NAMALWA (cell line): ENCODE measurements around the gene PPP1CC.
A peak's percentile ranks its signal among the peaks of the same experiment; 100 is the strongest.
"Not testable (repeated sequence)": the region's sequence is repeated elsewhere in the genome, so short reads cannot be mapped to it uniquely, and the experiment has no call there.

Experiments used
- DNase-seq: peaks from one replicate; pipeline ENCODE4 v3.0.0-alpha.2; 2015; ENCODE audit warnings: low spot score

The PPP1CC gene

DNA sequence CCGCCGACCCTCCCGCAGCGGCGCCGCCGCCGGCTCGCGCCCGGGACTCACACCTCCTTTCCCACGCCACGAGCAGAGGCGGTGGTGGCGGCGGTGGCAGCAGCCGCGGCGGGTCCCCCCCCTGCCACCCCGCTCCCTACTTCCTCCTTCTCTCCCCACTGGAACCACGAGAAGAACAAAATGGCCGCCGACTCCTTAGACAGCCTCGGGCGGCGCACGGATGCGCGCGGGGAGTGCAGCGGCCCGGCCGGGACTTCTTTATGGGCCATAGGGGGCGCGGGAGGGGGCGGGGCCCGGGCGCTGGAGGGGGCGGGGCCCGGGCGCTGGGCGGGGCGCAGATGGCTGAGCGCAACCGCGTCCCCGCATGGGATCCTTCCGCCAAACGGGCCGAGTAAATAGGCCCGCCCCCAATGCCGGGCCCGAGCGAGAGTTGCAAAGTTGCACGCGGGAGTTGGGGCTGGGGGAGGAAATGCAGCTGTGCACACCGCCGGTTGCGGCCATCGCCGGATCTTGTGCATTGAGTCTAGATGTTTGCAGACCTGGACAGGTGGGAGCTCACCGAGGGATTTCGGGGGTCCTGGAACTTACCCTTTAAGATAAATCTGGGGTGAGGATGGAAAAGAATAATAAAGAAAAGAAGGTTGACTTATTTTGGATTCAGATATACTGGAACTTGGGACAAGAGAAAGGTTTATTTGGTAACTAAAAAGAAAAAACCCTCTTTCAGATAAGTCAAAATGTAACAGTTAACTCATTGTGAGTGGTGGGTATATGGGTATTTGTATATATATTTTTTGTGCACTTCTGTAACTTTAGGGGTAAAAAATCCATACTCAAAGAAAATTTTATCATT, at the start of gene PPP1CC:
Gene PPP1CC (minus strand): TSS at position 174 of the 853 bp plus-strand sequence. CDS start 184 bp downstream, outside the sequence.
- peak; percentile 96 for DNase-seq

DNA sequence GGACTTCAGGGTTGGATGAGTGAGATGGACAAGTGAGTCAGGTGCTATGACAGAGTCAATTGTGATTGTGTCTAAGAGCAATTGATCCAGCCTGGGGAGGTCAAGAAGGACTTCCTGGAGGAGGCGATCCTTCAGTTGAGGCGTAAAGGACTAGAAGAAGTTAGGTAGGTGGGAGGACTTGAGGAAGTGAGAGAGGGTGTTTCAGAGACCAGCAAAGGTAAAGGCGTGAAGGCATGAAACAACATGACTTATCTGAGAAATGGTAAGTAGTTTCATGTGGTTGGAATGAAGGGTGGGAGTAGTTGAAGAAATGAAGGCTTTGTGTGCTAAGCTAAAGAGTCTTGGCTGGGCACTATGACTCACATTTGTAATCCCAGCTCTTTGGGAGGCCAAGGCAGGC, 48.9 kb upstream of the PPP1CC start:
- DNase-seq = no peak

DNA sequence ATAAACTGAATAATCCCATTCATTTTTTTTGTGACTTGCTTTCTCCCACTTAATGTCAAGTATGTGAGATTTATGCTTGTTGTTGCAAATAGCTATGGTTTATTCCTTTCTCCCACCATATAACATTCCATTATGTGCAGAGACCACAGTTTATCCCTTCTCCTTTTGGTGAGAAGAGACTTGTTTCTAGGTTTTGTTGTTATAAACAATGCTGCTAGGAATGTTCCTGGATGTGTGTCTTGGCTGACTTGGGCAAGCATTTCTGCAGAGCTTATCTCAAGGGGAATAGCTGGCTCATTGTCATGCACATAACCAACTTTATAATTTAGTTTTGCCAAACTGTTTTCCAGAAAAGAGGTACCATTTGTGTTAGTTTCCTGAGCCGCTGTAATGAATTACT, 47.6 kb upstream of the PPP1CC start:
- no peak for DNase-seq

DNA sequence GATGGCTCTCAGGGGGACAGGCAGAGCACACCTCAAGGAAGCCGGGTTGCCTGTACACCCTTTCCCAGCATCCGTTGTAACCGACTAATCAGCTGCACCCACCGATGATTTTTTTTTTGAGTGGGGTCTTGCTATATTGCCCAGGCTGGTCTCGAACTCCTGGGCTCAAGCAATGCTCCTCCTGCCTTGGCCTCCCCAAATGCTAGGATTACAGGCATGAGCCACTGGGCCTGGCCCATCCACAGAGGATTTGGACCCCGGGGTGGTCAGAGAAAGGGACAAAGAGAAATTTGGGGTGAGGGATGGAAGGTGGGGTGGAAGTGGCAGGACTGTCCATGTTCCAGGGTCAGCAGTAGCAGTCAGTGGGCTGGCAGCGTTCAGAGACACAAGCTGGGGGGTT, 43.3 kb upstream of the PPP1CC start:
- no peak for DNase-seq

DNA sequence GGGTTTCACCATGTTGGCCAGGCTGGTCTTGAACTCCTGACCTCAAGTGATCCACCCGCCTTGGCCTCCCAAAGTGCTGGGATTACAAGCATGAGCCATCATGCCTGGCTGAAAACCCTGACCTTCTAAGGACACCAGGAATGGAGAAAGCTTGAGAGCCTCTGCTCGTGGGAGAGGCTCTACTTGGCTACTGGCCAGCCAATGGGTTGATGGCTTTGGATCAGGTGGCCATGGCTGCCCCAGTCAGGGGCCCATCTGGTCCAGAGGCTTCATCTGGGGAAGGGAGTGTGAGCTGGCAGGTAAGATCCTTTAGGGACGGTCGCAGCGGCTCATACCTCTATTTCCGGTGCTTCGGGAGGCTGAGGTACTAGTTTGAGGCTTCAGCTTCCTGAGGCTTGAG, 42.5 kb upstream of the PPP1CC start:
- DNase-seq = no peak

DNA sequence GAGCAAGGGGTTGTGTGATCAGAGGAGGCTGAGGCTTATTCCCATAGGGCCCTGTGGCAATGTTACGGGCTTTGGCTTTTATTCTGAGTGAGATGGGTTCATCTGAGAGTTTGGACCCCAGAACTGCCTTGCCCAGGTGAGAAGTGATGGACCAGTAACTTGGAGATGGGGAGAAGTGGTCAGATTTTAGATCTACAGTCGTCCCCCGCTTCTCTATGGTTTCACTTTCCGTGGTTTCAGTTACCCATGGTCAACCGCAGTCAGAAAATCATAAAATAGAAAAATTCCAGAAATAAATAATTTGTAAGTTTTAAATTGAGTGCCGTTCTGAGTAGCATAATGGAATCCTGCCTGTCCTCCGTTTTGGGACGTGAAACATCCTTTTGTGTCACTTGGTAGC, 40.2 kb upstream of the PPP1CC start:
- no peak for DNase-seq

DNA sequence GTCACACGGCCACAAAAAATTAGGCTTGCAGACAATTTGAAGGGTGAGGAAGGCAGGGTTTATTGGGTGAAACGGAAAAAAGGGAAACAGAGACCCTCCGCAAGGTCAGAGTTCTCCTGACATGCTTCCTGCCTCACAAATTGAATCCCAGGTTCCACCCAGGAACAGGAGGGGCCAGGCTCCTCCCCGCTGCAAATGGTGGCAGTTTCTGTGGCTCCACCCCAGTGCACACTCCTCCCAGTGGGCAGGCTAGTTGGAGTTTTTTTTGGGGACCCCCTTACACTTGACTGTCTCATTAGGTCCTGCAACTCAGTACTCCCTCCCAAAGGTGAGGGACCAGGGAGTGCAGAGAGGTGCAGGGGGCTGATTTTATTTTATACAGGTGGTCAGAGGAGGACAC, 39.4 kb upstream of the PPP1CC start:
- DNase-seq = no peak

DNA sequence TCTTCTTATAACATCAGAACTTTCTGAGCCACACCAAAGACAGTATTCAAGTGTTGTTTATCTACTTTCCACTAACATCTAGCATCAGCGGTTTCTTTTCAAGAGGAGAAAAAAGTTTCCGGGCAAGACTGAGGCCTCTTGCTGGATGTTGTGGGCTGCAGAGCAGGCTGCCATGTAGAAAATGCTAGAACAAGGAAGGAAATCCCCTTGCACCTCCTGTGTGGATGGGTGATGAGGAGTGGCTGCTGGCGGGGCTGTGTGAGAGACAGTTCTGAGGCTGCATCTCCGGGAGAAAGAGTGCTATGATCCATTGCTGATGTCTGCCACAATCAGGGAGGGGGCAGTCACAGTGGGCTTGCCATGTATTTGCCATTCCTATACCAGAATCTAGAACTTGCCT, 37.8 kb upstream of the PPP1CC start:
- DNase-seq = no peak

DNA sequence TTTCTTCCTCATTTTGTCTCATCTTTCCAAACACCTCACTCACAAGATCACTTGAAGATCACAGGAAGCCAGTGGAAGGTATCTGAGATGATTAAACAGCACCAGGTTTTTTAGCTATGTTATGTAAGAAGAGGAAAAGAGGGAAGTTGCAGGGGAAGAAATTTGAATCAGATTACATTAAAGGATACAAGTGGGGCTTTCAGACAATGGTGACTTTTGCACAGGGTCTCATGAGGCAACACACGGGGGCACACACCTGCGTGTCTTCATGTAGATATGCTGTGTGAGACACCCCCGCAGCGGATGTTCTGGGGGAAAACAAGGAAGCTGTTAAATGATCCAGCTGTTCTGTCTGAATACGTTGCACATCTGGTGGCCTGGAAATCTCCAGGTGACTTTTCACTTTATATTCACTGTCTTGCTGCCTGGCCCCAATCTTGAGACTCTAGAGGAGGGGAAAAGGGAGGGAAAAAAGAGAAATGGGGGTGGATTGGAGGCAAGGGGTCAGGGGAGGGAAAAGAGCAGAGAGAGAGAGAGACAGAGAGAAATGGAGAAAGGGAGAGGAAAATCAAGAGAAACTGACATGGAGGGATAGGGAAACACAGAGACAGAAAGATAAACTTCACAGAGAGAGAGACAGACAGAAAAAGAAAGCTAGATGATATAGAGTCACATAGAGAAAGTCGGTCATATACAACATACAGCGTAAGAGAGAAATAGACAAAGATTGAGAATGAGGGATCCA, 36.3 kb upstream of the PPP1CC start:
- peak; percentile 42 for DNase-seq

DNA sequence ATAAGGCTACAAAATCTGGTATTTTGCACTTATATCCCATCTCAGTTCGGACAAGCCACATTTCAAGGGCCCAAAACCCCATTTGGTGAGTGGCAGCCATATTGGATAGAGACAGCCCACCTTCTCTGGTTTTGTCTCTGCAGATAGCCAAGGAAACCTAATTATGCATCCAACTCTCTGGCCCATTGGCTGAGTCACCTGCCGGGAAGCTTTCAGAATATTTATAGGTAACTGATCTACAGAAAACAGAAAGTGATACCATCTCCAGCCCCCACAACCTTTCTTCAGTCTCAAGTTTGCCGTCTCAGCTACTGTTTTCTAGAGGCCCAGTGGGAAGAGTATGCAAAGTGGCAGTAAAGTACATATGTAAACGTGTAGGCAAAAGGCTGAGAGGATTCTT, 33.7 kb upstream of the PPP1CC start:
- DNase-seq = peak; percentile 55

DNA sequence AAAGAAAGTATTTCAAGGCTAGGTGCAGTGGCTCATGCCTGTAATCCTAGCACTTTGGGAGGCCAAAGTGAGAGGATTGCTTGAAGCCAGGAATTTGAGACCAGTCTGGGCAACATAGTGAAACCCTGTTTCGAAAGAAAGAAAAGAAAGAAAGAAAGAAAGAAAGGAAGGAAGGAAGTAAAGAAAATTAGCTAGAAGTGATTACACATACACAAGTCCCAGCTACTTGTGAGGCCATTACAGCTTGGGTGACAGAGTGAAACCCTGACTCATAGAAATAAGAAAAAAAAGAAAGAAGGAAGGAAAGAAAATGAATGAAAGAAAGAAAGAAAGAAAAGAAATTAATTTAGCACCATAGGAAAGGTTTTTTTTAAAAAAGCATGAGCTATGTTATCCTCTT, 33.3 kb upstream of the PPP1CC start:
- DNase-seq = no peak

DNA sequence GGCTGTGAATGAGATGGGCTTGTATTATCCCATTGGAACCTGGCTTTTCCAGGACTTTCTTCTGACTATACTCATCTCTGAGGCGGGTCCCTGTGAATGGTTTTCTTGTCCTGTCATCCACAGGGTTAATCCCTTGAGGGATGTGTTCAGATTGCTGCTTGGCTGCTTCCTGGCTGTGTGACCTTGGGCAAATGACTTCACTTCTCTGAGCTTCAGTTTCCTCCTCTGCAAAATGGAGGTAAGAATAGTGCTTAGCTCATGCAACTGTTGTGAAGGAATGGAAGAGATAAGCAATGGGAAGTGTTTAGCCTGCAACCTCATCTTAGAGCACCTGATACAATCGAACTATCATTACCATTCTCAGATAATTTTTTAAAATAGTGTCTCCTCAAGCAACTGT, 32.1 kb upstream of the PPP1CC start:
- no peak for DNase-seq

DNA sequence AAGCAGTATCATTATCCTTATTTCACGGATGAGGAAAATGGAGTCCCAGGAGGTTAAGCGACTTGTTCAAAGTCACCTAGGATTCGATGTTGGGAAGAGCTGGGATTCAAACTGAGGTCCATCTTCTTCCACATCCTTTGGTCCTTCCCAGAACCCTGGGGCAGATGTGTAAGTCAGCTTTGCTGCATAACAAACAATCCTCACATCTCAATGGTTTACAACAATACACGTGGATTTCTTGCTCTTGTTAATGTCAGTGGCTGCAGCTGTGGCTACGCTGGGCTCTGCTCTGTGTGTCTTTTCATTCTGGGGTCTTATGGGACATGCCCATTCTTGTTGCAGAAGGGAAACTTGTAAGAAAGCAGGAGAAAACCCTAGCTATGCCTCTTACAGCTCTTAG, 26.3 kb upstream of the PPP1CC start:
- no peak for DNase-seq

DNA sequence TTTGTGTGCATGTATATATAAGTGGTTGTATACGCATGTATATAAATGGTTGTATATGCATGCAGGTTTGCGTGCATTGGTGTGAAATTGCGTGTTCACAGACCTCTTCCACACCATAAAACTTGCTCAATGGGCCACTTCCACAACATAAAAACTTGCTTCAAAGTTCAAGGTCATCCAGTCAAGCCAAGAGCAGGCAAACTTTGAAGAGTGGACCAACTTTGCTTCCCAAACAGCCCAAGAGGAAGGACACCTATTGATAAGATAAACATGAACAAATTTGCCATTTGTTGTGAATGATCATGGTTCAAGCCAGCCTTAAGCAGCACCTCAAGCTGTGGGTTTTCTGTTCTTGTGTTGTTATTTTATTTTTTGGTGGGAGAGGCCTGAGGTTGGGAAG, 25.2 kb upstream of the PPP1CC start:
- DNase-seq = no peak

DNA sequence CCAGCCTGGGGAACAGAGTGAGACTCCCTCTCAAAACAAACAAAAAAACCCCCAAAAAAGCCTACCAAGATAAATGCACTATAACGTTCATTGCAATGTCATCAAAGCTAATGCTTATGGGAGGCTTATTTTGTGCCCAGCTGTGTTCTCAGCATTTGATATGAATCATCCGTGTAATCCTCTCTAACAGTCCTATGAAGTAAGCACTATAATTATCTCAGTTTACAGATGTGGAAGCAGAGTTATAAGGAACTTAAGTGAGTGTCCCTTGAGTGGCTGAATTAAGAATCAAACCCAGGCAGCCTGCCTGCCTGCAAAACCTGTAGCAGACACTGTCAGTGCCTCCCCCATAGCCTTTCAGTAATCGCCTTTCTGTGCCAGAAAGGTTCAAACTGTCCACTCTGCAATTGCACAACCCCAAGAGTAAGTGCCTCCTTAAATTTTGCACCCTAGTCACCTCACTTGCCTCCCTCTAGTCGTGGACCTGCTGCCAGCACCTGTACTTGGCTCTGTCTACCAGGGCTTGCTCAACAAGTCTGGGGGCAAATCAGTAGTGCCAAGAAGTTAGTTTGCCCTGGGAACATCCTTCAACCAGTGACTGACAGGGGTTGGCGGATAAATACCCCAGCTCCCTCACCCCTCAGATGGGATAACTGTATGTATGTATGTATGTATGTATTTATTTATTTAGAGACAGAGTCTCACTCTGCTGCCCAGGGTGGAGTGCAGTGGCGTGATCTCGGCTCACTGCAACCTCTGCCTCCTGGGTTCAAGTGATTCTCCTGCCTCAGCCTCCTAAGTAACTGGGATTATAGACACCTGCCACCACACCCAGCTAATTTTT, 23.8 kb upstream of the PPP1CC start:
- DNase-seq = no peak

DNA sequence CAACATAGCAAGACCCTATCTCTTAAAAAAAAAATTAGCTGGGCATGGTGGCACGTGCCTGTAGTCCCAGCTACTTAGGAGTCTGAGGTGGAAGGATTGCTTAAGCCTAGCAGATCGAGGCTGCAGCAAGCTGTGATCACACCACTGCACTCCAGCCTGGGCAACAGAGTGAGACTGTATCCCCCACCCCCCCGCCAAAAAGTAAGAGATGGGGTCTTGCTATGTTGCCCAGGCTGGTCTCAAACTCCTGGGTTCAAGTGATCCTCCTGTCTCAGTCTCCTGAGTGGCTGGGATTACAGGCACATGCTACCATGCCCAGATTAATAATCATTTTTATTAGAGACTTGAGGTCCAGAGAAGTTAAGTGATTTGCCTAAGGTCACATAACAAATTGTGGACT, 22.9 kb upstream of the PPP1CC start:
- not testable (repeated sequence) for DNase-seq

DNA sequence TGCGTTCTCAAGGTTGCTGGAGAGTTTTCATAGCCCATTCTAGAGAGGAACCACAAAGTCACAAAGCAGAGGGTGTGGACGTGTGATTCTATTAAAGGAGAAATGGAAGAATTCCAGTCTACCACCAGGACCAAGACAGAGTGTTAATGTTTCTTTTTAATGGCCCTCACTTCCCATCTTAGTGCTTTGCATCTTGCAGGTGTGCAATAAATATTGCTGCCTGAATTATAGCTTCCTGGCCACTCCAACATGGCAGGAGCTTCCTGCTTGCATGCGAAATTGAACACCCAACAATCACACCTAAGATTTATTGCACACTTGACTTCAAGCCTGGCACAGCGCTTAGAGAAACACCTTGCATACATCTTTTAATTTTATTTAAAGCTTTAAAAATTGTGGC, 22.4 kb upstream of the PPP1CC start:
- DNase-seq = no peak

DNA sequence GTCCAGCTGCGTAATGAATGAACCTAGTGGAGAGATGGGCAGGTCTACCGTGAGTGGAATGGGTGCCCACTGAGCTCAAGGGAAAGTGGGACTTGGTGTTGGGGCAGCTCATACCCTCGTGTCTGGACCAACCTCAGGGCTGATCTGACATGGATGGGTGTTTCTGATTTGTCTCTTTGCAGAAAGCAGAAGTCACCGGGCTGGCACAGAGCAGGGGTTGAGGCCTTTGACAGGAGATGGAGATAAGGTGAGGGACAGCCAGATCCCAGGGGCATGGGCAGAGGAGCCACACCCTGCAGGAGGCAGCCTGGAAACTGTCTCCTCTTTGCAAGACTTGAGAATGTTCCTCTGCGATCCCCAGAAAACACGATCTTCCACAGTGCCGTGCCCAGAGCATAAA, 20.9 kb upstream of the PPP1CC start:
- no peak for DNase-seq

DNA sequence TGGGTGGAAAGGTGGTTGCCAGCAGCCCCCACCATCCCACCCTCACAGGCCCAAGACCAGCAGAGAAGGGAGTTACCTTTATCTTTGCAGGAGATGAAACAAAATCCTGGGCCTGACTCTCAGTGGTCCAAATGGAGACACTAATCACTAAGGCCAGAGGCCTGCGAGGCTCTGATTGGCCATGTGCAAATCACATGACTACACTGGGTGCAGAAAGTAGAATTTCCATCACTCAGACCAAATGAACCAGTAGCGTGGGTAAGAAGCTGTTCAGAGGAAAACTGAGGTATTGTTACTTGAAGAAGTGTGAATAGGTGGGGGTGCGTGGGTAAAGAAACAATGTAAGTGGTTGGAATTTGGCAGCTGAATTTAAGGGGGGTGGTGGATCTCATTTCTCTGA, 20.2 kb upstream of the PPP1CC start:
- no peak for DNase-seq

DNA sequence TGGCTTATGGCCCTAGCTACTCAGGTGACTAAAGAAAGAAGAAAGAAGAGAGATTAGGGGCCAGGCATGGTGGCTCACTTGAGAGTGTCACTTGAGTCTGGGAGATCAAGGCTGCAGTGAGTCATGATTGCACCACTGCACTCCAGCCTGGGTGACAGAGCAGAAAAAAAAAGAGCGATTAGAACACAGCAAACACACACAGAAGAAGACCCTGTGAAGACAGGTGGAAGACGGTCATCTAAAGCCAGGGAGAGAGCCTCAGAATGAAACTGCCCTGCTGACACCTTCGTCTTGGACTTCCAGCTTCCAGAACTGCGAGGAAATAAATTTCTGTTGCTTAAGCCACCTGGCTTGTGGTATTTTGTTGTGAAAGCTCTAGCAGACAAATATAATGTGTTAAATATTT, 17.5 kb upstream of the PPP1CC start:
- no peak for DNase-seq

DNA sequence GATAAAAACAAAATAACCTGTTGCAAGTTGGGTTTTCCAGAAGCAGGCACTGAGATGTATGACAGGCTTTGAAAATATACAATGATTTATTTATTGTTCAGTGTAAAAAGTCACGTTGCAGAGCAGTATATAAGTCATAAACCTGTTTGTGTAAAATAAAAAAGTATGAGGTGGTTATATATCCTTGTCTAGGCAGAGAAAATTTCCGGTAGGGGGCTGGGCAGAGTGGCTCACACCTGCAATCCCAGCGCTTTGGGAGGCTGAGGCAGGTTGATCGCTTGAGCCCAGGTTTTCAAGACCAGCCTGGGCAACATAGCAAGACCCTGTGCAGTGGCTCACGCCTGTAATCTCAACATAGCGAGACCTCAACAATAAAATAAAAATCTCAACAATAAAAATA, 16.2 kb upstream of the PPP1CC start:
- no peak for DNase-seq

DNA sequence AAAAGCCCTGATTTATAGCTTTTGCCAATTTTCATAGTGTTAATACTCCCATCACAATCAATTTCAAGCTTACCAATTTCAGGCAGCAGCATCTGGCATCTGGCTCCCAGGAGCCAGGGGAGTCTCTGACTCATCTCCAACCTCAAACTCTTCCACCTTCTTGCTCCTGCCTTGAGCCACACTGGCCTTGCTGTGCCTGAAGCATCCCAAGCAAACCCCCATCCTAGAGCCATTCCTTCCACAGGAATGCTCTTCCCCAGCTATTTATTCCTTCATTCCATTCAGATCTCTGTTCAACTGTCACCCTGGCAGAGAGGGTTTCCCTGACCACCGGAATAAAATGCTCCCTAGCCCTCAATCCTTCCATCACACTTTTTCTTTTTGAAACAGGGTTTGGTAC, 13.9 kb upstream of the PPP1CC start:
- DNase-seq = no peak
